C4-2B (cell line): ENCODE results near the gene CCNI2.
"Not testable (repeated sequence)": the region's sequence is repeated elsewhere in the genome, so short reads cannot be mapped to it uniquely, and the experiment has no call there.

Source experiments
- H3K27ac ChIP-seq: fragments of 450-650 bp; 2 replicates; pipeline ENCODE4 v1.5.1; 2017
- CTCF ChIP-seq: fragments of 450-650 bp; conservative IDR thresholded peaks from 2 replicates; pipeline ENCODE4 v1.5.1; 2017; ENCODE audit warnings: mild to moderate bottlenecking
- ZFX ChIP-seq: fragments of 450-650 bp; IDR thresholded peaks from 2 replicates; pipeline ENCODE4 v1.6.1; 2017

CCNI2 gene

GRCh38 chr5:132797651-132798050, 50.4 kb downstream of the CCNI2 start:
- H3K27ac ChIP-seq: no peak overlapping the region
- TF ChIP-seq CTCF (no peak), ZFX (no peak)

GRCh38 chr5:132799392-132799791, 52.2 kb downstream of the CCNI2 start:
- TF ChIP-seq ZFX: no peak
- TF ChIP-seq CTCF: no peak
- no peak overlapping the region for H3K27ac ChIP-seq

GRCh38 chr5:132800545-132800944, 53.3 kb downstream of the CCNI2 start:
- no peak for TF ChIP-seq CTCF
- no peak for TF ChIP-seq ZFX
- H3K27ac ChIP-seq: no peak overlapping the region

GRCh38 chr5:132802044-132802684, 54.9 kb downstream of the CCNI2 start:
- TF ChIP-seq CTCF (no peak), ZFX (no peak)
- H3K27ac ChIP-seq: no peak overlapping the region

GRCh38 chr5:132802685-132803066, 55.5 kb downstream of the CCNI2 start:
- not testable (repeated sequence) for H3K27ac ChIP-seq
